RWPE1 (cell line): ENCODE measurements around the gene LAMA2.
A peak's percentile ranks its signal among the peaks of the same experiment; 100 is the strongest.

Source experiments
- CTCF ChIA-PET: fragments of 350-600 bp; sonication (Branson Sonifier 250); formaldehyde crosslinking; extraction: SDS; loops from one replicate; lab custom pipeline; 2021; lab: Yijun Ruan, JAX
- POLR2A ChIA-PET: fragments of 400-600 bp; formaldehyde crosslinking; extraction: SDS; loops from one replicate; lab custom pipeline; 2020; ENCODE audit warnings: antibody characterized with exemption; ENCODE audit not compliant: low non-redundant PET; lab: Yijun Ruan, JAX
- DNase-seq: peaks from one replicate; pipeline ENCODE4 v3.0.0; 2012; ENCODE audit warnings: low spot score
- H3K27ac ChIP-seq: fragments of 450-650 bp; 2 replicates; pipeline ENCODE4 v1.5.1; 2017
- CTCF ChIP-seq: fragments of 450-650 bp; conservative IDR thresholded peaks from 2 replicates; pipeline ENCODE4 v1.5.1; 2017; ENCODE audit warnings: low read depth, mild to moderate bottlenecking

LAMA2 gene

GRCh38 chr6:129102741-129103140 lies 219.8 kb downstream of the LAMA2 start:
- TF ChIP-seq CTCF: no peak
- ChIA-PET CTCF (interaction anchor here (0.6 kb wide), 1 partner anchor 1326 kb away, joined by 3 read pairs; no protein-coding TSS in a partner anchor), POLR2A (no interaction called here)
- H3K27ac ChIP-seq: no peak overlapping the region
- DNase-seq: no peak

- CTCF ChIA-PET: no interaction called here
- POLR2A ChIA-PET: no interaction called here
- peak; percentile 13 for DNase-seq
- TF ChIP-seq CTCF: no peak
- no peak overlapping the region for H3K27ac ChIP-seq
Measured at GRCh38 chr6:129104131-129104530, 221.2 kb downstream of the LAMA2 start.

- DNase-seq: no peak
- ChIA-PET POLR2A (no interaction called here), CTCF (no interaction called here)
- H3K27ac ChIP-seq: no peak overlapping the region
- no peak for TF ChIP-seq CTCF
Measured at GRCh38 chr6:129104560-129104959, 221.6 kb downstream of the LAMA2 start.

- CTCF ChIA-PET: no interaction called here
- no peak overlapping the region for H3K27ac ChIP-seq
- TF ChIP-seq CTCF: no peak
- POLR2A ChIA-PET: no interaction called here
- no peak for DNase-seq
Measured at GRCh38 chr6:129105035-129105434, 222.1 kb downstream of the LAMA2 start.

DNA sequence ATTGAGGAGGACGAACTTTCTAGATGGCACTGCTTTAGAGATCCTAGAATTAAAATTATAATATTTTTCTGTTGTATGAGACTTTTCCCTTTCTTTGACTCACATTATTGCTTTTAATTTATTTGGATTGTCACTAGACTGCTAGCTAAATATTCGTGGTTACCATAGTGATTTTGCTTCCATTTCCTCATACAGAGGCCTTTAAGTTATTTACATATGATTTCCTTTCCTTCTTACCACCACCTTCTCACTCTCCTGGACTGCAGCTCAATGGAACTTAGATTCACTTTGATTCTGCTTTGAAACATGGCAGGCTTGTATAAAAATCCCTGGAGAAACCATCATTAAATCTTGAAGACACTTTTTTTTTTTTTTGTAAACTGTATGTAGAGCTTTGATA lies 222.9 kb downstream of the LAMA2 start:
- ChIA-PET CTCF (no interaction called here), POLR2A (no interaction called here)
- no peak overlapping the region for H3K27ac ChIP-seq
- DNase-seq: no peak
- TF ChIP-seq CTCF: no peak

- no peak for DNase-seq
- POLR2A ChIA-PET: no interaction called here
- no peak for TF ChIP-seq CTCF
- CTCF ChIA-PET: no interaction called here
- no peak overlapping the region for H3K27ac ChIP-seq
Measured at GRCh38 chr6:129108337-129108736, 225.4 kb downstream of the LAMA2 start.
